ENCODE data around the gene DTD2.
"Not testable (repeated sequence)": the region's sequence is repeated elsewhere in the genome, so short reads cannot be mapped to it uniquely, and the experiment has no call there.

Gene DTD2

GRCh38 chr14:31440280-31440679 is 17.0 kb downstream of the DTD2 start:
- H3K4me3 ChIP-seq (ENCODE audit: low read depth, low read length), result no peak overlapping the region
- TF ChIP-seq MYC (IDR thresholded peaks at IDR 0.05; ENCODE audit: low read depth, low read length), result no peak
- TF ChIP-seq POLR2A (IDR thresholded peaks at IDR 0.05; ENCODE audit: extremely low read depth, insufficient read length), result no peak
- TF ChIP-seq, protein P1, sequence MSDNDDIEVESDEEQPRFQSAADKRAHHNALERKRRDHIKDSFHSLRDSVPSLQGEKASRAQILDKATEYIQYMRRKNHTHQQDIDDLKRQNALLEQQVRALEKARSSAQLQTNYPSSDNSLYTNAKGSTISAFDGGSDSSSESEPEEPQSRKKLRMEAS (IDR thresholded peaks at IDR 0.05; ENCODE audit: low read depth, low read length), result no peak
- TF ChIP-seq CTCF (IDR thresholded peaks at IDR 0.05; ENCODE audit: low read depth, low read length), result no peak
- DNase-seq (ENCODE audit: low read depth), result no peak

DNA sequence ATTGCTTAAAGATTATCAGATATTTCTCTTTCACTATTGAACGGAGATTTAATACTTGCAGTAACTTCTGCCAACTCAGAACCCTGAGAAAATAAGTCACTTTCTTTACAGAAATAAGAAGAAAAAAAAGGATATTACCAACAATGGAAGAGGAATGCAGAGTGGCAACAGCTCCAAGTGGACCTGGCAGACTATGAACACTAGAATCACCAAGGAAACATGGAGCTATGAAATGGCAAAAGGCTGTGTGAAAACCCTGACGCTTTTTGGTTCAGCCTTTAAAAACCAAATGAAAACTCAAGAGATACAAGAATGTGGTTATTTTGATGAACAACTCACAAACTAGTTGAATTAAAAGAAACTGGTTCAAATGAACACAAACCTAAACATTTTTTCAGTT is 17.7 kb downstream of the DTD2 start:
- no peak for TF ChIP-seq POLR2A (IDR thresholded peaks at IDR 0.05; ENCODE audit: extremely low read depth, insufficient read length)
- TF ChIP-seq, protein P1 (IDR thresholded peaks at IDR 0.05; ENCODE audit: low read depth, low read length), result no peak
- TF ChIP-seq MYC (IDR thresholded peaks at IDR 0.05; ENCODE audit: low read depth, low read length), result no peak
- TF ChIP-seq CTCF (IDR thresholded peaks at IDR 0.05; ENCODE audit: low read depth, low read length), result no peak
- H3K4me3 ChIP-seq (ENCODE audit: low read depth, low read length), result no peak overlapping the region
- DNase-seq (ENCODE audit: low read depth), result no peak

- H3K4me3 ChIP-seq (ENCODE audit: low read depth, low read length); DNase-seq (ENCODE audit: low read depth): not testable (repeated sequence)
These were observed 20.1 kb downstream of the DTD2 start for GRCh38 chr14:31437045-31437691.

GRCh38 chr14:31435276-31435675 is 22.0 kb downstream of the DTD2 start:
- TF ChIP-seq, protein P1 (IDR thresholded peaks at IDR 0.05; ENCODE audit: low read depth, low read length), result no peak
- TF ChIP-seq POLR2A (IDR thresholded peaks at IDR 0.05; ENCODE audit: extremely low read depth, insufficient read length) (no peak), MYC (IDR thresholded peaks at IDR 0.05; ENCODE audit: low read depth, low read length) (no peak), CTCF (IDR thresholded peaks at IDR 0.05; ENCODE audit: low read depth, low read length) (no peak)

GRCh38 chr14:31430634-31431264 is 26.6 kb downstream of the DTD2 start:
- no peak overlapping the region for H3K4me3 ChIP-seq (ENCODE audit: low read depth, low read length)
- DNase-seq (ENCODE audit: low read depth), result no peak
- TF ChIP-seq CTCF (IDR thresholded peaks at IDR 0.05; ENCODE audit: low read depth, low read length), result no peak
- TF ChIP-seq MYC (IDR thresholded peaks at IDR 0.05; ENCODE audit: low read depth, low read length), result no peak
- TF ChIP-seq POLR2A (IDR thresholded peaks at IDR 0.05; ENCODE audit: extremely low read depth, insufficient read length), result no peak
- TF ChIP-seq, protein P1 (IDR thresholded peaks at IDR 0.05; ENCODE audit: low read depth, low read length), result no peak

More at GRCh38 chr14:31435276-31435675, 22.0 kb downstream of the DTD2 start:
- H3K4me3 ChIP-seq (ENCODE audit: low read depth, low read length), result no peak overlapping the region
- no peak for DNase-seq (ENCODE audit: low read depth)

- H3K4me3 ChIP-seq (ENCODE audit: low read depth, low read length), result no peak overlapping the region
- no peak for DNase-seq (ENCODE audit: low read depth)
- TF ChIP-seq CTCF (IDR thresholded peaks at IDR 0.05; ENCODE audit: low read depth, low read length) (no peak), MYC (IDR thresholded peaks at IDR 0.05; ENCODE audit: low read depth, low read length) (no peak), POLR2A (IDR thresholded peaks at IDR 0.05; ENCODE audit: extremely low read depth, insufficient read length) (no peak)
- TF ChIP-seq, protein P1 (IDR thresholded peaks at IDR 0.05; ENCODE audit: low read depth, low read length), result no peak
These were observed 27.5 kb downstream of the DTD2 start for GRCh38 chr14:31429791-31430190.
